Measurements from ENCODE around the gene EDC3.

EDC3 gene

GRCh38 chr15:74722591-74722990 lies 26.8 kb upstream of the EDC3 start:
- no peaks in the 10 kb centered on the region for H3K79me2 ChIP-seq (ENCODE audit: insufficient read depth, low read length)
- TF ChIP-seq EZH2phosphoT487 (conservative IDR thresholded peaks at IDR 0.05; ENCODE audit: low read length) (no peak), CTCF (IDR thresholded peaks at IDR 0.05; ENCODE audit: insufficient read depth, low read length, poor library complexity, severe bottlenecking) (no peak)
- no peaks in the 10 kb centered on the region for H4K20me1 ChIP-seq (ENCODE audit: low read depth, low read length)
- no peaks in the 10 kb centered on the region for H3K9me2 ChIP-seq (replicated peaks; ENCODE audit: insufficient read depth, low read length)
- no peak overlapping the region for H2AFZ ChIP-seq (ENCODE audit: low read depth, low read length, severe bottlenecking)
- H3K36me3 ChIP-seq (ENCODE audit: low read length), result no peaks in the 10 kb centered on the region
- no peaks in the 10 kb centered on the region for H3K9me3 ChIP-seq (ENCODE audit: insufficient read depth, low read length)
- no peak overlapping the region for H3K27ac ChIP-seq (ENCODE audit: low read depth, low read length)
- no peak overlapping the region for H3K4me2 ChIP-seq (ENCODE audit: low read depth, low read length, poor library complexity, severe bottlenecking)
- no peak overlapping the region for H3K9ac ChIP-seq (ENCODE audit: low read length)
- H3K27me3 ChIP-seq (ENCODE audit: low read length), result no peaks in the 10 kb centered on the region
- no peaks in the 10 kb centered on the region for H3F3A ChIP-seq (ENCODE audit: insufficient read depth)
- H3K4me3 ChIP-seq (ENCODE audit: insufficient read depth, low read length, poor library complexity, severe bottlenecking), result no peak overlapping the region

GRCh38 chr15:74716651-74717050 lies 20.8 kb upstream of the EDC3 start:
- H3K27ac ChIP-seq (ENCODE audit: low read depth, low read length), result no peak overlapping the region
- H3F3A ChIP-seq (ENCODE audit: insufficient read depth), result no peaks in the 10 kb centered on the region
- no peak overlapping the region for H3K4me2 ChIP-seq (ENCODE audit: low read depth, low read length, poor library complexity, severe bottlenecking)
- H3K4me3 ChIP-seq (ENCODE audit: insufficient read depth, low read length, poor library complexity, severe bottlenecking), result no peak overlapping the region
- TF ChIP-seq EZH2phosphoT487 (conservative IDR thresholded peaks at IDR 0.05; ENCODE audit: low read length) (no peak), CTCF (IDR thresholded peaks at IDR 0.05; ENCODE audit: insufficient read depth, low read length, poor library complexity, severe bottlenecking) (no peak)
- H3K36me3 ChIP-seq (ENCODE audit: low read length), result no peaks in the 10 kb centered on the region
- no peak overlapping the region for H2AFZ ChIP-seq (ENCODE audit: low read depth, low read length, severe bottlenecking)
- no peaks in the 10 kb centered on the region for H4K20me1 ChIP-seq (ENCODE audit: low read depth, low read length)
- H3K27me3 ChIP-seq (ENCODE audit: low read length), result no peaks in the 10 kb centered on the region
- H3K79me2 ChIP-seq (ENCODE audit: insufficient read depth, low read length), result no peaks in the 10 kb centered on the region
- H3K9me2 ChIP-seq (replicated peaks; ENCODE audit: insufficient read depth, low read length), result no peaks in the 10 kb centered on the region
- H3K9ac ChIP-seq (ENCODE audit: low read length), result no peak overlapping the region
- H3K9me3 ChIP-seq (ENCODE audit: insufficient read depth, low read length), result no peaks in the 10 kb centered on the region

- no peak overlapping the region for H3K9ac ChIP-seq (ENCODE audit: low read length)
- no peak overlapping the region for H3K27ac ChIP-seq (ENCODE audit: low read depth, low read length)
- H2AFZ ChIP-seq (ENCODE audit: low read depth, low read length, severe bottlenecking), result no peak overlapping the region
- H3K36me3 ChIP-seq (ENCODE audit: low read length), result no peaks in the 10 kb centered on the region
- no peak overlapping the region for H3K4me2 ChIP-seq (ENCODE audit: low read depth, low read length, poor library complexity, severe bottlenecking)
- no peaks in the 10 kb centered on the region for H3K79me2 ChIP-seq (ENCODE audit: insufficient read depth, low read length)
- H3F3A ChIP-seq (ENCODE audit: insufficient read depth), result no peaks in the 10 kb centered on the region
- H3K9me2 ChIP-seq (replicated peaks; ENCODE audit: insufficient read depth, low read length), result no peaks in the 10 kb centered on the region
- no peak overlapping the region for H3K4me3 ChIP-seq (ENCODE audit: insufficient read depth, low read length, poor library complexity, severe bottlenecking)
- no peaks in the 10 kb centered on the region for H4K20me1 ChIP-seq (ENCODE audit: low read depth, low read length)
- no peaks in the 10 kb centered on the region for H3K27me3 ChIP-seq (ENCODE audit: low read length)
- H3K9me3 ChIP-seq (ENCODE audit: insufficient read depth, low read length), result no peaks in the 10 kb centered on the region
- TF ChIP-seq CTCF (IDR thresholded peaks at IDR 0.05; ENCODE audit: insufficient read depth, low read length, poor library complexity, severe bottlenecking) (no peak), EZH2phosphoT487 (conservative IDR thresholded peaks at IDR 0.05; ENCODE audit: low read length) (no peak)
These were observed 16.5 kb upstream of the EDC3 start for GRCh38 chr15:74712311-74712710.
